Measurements from ENCODE around the gene SYNDIG1L.

DNA sequence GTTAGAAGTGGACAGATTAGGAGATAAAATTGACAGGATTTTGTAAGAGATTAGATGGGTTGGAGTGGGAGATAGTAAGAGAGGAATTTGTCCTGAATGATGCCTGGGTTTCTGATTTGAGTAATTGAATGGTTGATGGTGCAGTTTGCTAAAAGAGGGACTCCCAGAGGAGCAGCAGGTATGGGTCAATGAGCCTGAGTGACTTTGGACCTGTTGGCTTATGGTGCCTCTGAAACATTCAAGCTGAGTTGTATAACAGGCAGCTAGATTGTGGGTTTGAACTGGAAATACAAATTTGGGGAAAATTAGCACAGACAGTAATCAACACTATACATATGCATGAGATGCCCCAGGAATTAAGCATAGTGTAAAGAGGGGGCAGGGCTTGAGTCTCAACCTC lies 16.7 kb upstream of the SYNDIG1L start:
- TF ChIP-seq CTCF (conservative IDR thresholded peaks at IDR 0.05; ENCODE audit: low read length) (no peak), EZH2phosphoT487 (IDR thresholded peaks at IDR 0.05; ENCODE audit: borderline replicate concordance) (no peak)

Data from Loucy (cell line).